CD4-positive, alpha-beta T cell treated with Interleukin-4 for 1 hour (primary cell): ENCODE data around the gene PILRB.

ENCODE experiments used
- DNase-seq, 2 donors: peaks; one replicate each; pipeline ENCODE4 v3.0.0-alpha.2; 2020 to 2022

The PILRB gene

DNA sequence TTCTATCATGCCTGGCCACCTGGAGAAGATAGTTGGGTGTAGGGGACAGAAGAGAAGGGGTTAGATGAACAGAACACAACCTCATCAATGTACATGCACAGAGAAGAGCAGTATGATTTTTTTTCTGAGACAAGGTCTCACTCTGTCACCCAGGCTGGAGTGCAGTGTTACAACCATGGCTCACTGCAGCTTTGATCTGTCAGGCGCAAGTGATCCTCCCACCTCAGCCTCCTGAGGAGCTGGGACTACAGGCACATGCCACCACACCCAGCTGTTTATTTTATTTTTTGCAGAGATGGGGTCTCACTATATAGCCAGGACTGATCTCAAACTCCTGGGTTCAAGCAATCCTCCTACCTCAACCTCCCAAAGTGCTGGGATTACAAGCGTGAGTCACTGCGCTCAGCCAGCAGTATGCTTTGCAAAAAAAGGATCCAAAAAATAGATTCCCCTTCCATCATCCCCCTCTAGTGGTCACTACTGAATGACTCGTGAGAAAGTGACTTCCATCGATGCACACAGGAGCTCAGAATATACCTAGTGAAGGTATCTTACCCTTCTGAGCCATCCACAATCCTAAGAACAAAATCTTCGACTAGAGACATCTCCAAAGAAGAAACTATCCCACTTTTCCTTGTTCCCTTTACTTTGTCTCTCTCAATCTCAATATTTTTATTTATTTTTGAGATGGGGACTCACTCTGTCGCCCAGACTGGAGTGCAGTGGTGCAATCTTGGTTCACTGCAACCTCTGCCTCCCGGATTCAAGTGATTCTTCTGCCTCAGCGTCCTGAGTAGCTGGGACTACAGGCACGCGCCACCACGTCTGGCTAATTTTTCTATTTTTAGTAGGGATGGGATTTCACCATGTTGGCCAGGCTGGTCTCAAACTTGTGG is 49.6 kb downstream of the PILRB start:
- DNase-seq, result peak; percentile 57 to 79

DNA sequence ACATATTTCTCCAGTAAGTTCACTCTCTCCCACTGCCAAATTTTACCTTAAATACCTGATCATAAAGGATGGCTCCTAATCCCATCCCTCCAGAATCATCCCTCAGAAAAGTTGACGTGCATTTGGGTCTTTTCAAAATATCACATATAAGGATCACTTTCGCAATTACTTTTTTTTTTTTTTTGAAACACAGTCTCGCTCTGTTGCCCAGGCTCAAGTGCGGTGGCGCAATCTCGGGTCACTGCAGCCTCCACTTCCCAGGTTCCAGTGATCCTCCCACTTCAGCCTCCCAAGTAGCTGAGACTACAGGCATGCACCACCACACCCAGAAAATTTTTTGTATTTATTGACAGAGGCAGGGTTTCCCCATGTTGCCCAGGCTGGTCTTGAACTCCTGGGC is 53.2 kb downstream of the PILRB start:
- no peak for DNase-seq

DNA sequence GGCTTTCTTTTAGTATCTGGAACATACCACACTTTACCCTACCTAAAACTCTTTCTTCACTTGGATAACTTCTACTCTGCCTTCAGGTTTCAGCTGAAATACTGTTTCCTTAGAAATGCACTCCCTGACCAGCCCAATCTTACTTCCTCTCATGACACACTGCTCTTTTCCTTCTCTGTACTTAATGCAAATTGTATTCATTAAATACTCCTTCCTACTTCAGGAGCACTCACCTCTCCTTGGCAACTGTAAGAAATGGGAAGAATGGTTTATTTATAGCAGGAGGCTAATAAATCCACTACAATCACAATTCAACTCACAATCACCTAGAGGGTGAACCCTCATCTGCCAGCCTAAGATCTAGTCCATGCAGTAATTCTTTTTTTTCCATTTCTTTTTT is 55.4 kb downstream of the PILRB start:
- DNase-seq, result no peak

DNA sequence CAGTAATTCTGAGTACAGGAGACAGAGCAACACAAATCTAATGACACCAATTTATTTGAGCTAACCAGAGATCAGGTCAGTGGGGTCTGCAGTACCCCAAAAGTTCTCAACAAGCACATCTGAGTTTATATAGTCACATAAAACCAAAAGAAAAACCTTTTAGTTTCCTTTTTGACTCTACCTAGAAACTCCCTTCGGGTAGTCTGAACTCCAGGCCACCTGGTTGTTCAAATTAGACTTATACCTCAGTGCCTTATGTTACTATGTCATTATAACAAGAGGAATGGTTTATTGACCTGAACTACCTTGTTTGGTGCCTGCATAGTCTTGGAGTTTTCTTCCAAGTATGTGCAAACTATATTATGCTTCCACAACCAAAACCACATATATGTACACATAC is 56.0 kb downstream of the PILRB start:
- no peak for DNase-seq

DNA sequence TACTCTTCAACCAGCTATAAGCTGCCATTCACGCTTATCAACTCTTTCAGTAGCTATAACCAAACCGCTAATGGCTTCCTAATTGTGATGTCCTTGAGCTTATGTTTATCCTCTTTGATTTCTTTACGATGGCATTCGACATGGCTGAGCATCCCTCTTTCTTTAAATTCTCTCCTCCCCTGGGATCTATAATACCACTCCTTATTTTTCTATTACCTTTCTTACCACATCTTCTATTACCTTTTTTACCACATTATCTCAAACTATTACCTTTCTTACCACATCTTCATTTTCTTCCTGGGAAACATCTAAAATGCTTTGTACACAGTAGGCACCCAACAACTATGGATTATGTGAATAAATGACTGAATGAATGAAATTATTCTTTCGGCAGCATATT is 57.5 kb downstream of the PILRB start:
- no peak for DNase-seq
